HepG2 (cell line): Measurements from ENCODE around the gene EFNA2. TPM values are rescaled to one million over a fixed set of nuclear protein-coding genes. Genes with fewer than 3 reads are reported as not detected.

ENCODE experiments used
- CBFB ChIP-seq: sonication (generic); formaldehyde crosslinking; IDR thresholded peaks from 2 replicates; pipeline ENCODE4 v1.4.0; 2020; ENCODE audit warnings: missing genetic modification reagents
- FOXO1 ChIP-seq: sonication (generic); formaldehyde crosslinking; IDR thresholded peaks from 2 replicates; pipeline ENCODE4 v1.4.0; 2020; ENCODE audit warnings: missing genetic modification reagents
- IKZF1 ChIP-seq: fragments of 450-650 bp; IDR thresholded peaks from 2 replicates; pipeline ENCODE4 v1.7.1; 2016
- MED13 ChIP-seq: sonication (generic); formaldehyde crosslinking; IDR thresholded peaks from 2 replicates; pipeline ENCODE4 v1.5.0; 2020; ENCODE audit warnings: missing genetic modification reagents
- PHB2 ChIP-seq: fragments of 450-650 bp; IDR thresholded peaks from 2 replicates; pipeline ENCODE4 v1.6.1; 2018; ENCODE audit not compliant: partially characterized antibody
- SP140L ChIP-seq: sonication (generic); formaldehyde crosslinking; IDR thresholded peaks from 2 replicates; pipeline ENCODE4 v1.4.0; 2020; ENCODE audit warnings: missing genetic modification reagents, borderline replicate concordance
- STAT5B ChIP-seq: sonication (generic); formaldehyde crosslinking; IDR thresholded peaks from 2 replicates; pipeline ENCODE4 v1.4.0; 2020; ENCODE audit warnings: missing genetic modification reagents
- ZBED4 ChIP-seq: sonication (generic); formaldehyde crosslinking; IDR thresholded peaks from 2 replicates; pipeline ENCODE4 v1.4.0; 2020; ENCODE audit warnings: missing genetic modification reagents, borderline replicate concordance
- ZBTB21 ChIP-seq: sonication (generic); formaldehyde crosslinking; IDR thresholded peaks from 2 replicates; pipeline ENCODE4 v1.4.0; 2020; ENCODE audit warnings: missing genetic modification reagents
- ZFP90 ChIP-seq: sonication (generic); formaldehyde crosslinking; IDR thresholded peaks from 2 replicates; pipeline ENCODE4 v1.8.0; 2022; ENCODE audit warnings: missing genetic modification reagents, mild to moderate bottlenecking, inconsistent platforms, borderline replicate concordance
- ZNF138 ChIP-seq: sonication (generic); formaldehyde crosslinking; IDR thresholded peaks from 2 replicates; pipeline ENCODE4 v1.5.0; 2020; ENCODE audit warnings: mild to moderate bottlenecking, low read depth, missing genetic modification reagents
- ZNF33B ChIP-seq: sonication (generic); formaldehyde crosslinking; IDR thresholded peaks from 2 replicates; pipeline ENCODE4 v1.5.1; 2020; ENCODE audit warnings: mild to moderate bottlenecking, missing genetic modification reagents
- ZNF431 ChIP-seq: sonication (generic); formaldehyde crosslinking; IDR thresholded peaks from 2 replicates; pipeline ENCODE4 v1.9.0; 2022; ENCODE audit warnings: missing genetic modification reagents, low read depth, mild to moderate bottlenecking, borderline replicate concordance
- ZNF501 ChIP-seq: sonication (generic); formaldehyde crosslinking; IDR thresholded peaks from 2 replicates; pipeline ENCODE4 v1.5.1; 2020; ENCODE audit warnings: mild to moderate bottlenecking, moderate library complexity, missing genetic modification reagents
- ZNF557 ChIP-seq: sonication (generic); formaldehyde crosslinking; IDR thresholded peaks from 2 replicates; pipeline ENCODE4 v1.4.0; 2020; ENCODE audit warnings: missing genetic modification reagents
- polyA plus RNA-seq, 8 experiments: library from polyadenylated mRNA; depleted of rRNA in 3 of 8; stranded (reverse) in 7 of 8; unstranded in 1 of 8; fragments of >200 nt; fragmentation: Illumina TruSeq in 4 of 8; extraction: Trizol in 4 of 8; gene quantifications; 2 replicates each; pipeline versions ENCODE4 v1.2.1 to v1.2.3, GENCODE V29; 2011 to 2016; ENCODE audit warnings: low read depth in 4 of 8, missing spikeins in 1 of 8, mixed read lengths in 1 of 8; ENCODE audit not compliant: insufficient read depth in 1 of 8
- total RNA-seq, 5 experiments: library from RNA; depleted of rRNA; stranded (reverse); fragments of >200 nt; fragmentation: Illumina TruSeq; extraction: Trizol; gene quantifications; 2 replicates each; pipeline ENCODE4 v1.2.3, GENCODE V29; 2016; ENCODE audit warnings: low read depth in 1 of 5
- TF ChIP-seq, protein P1 (sequence below), 2 experiments: sonication (generic) in 1 of 2; formaldehyde crosslinking in 1 of 2; IDR thresholded peaks; 2 replicates each; pipeline versions ENCODE4 v1.5.1 to v1.6.1; 2011 to 2020; ENCODE audit warnings: borderline replicate concordance in 1 of 2, low read depth in 1 of 2, low read length in 1 of 2, mild to moderate bottlenecking in 1 of 2, missing genetic modification reagents in 1 of 2, moderate library complexity in 1 of 2
- TF ChIP-seq, protein P2 (sequence below), 2 experiments: sonication (generic) in 1 of 2; formaldehyde crosslinking in 1 of 2; IDR thresholded peaks; 2 replicates each; pipeline versions ENCODE4 v1.6.1 to v1.9.0; 2014 to 2022; ENCODE audit warnings: antibody characterized with exemption in 1 of 2, borderline replicate concordance in 1 of 2, inconsistent platforms in 1 of 2, low read depth in 1 of 2, missing genetic modification reagents in 1 of 2

The EFNA2 gene
- total and polyA plus RNA-seq, 2 of the 13 experiments (the other 11 are each of a cell fraction or from before 2014, with no cell fraction given) = 6.0 to 9.9 TPM

DNA sequence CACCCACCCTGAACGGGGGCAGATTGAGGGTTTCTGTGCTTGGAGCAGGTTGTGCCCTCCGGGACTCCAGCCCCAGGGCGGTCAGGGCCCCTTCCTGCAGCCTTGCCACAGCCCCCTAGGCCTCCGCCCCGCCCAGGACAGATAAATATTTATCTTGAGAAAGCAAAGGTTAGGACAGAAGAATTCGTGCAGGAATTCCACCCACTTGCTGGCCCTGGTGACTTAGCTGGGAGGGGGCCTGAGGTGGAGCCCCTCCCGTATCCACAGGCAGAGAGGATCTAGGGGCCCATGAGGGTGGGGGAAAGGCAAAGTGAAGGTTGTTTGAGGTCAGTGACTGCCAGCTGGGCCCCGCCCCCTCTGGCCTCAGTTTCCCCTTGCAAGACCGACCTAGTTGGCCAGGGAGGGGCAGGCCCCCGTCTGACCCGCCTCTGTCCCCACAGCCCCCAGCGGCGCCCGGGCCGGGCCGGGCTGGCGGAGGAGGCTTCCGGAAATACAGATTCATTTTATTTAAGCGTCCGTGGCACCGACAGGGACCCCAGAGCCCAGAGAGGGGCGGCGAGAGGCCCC, 32.1 kb upstream of the EFNA2 start (continued):
- TF ChIP-seq, protein P1, sequence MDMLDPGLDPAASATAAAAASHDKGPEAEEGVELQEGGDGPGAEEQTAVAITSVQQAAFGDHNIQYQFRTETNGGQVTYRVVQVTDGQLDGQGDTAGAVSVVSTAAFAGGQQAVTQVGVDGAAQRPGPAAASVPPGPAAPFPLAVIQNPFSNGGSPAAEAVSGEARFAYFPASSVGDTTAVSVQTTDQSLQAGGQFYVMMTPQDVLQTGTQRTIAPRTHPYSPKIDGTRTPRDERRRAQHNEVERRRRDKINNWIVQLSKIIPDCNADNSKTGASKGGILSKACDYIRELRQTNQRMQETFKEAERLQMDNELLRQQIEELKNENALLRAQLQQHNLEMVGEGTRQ (IDR thresholded peaks at IDR 0.05; ENCODE audit: low read depth, low read length) = no peak
- TF ChIP-seq, protein P1 (CRISPR knock-in tag; IDR thresholded peaks at IDR 0.05; ENCODE audit: borderline replicate concordance) = no peak
- TF ChIP-seq, protein P2, sequence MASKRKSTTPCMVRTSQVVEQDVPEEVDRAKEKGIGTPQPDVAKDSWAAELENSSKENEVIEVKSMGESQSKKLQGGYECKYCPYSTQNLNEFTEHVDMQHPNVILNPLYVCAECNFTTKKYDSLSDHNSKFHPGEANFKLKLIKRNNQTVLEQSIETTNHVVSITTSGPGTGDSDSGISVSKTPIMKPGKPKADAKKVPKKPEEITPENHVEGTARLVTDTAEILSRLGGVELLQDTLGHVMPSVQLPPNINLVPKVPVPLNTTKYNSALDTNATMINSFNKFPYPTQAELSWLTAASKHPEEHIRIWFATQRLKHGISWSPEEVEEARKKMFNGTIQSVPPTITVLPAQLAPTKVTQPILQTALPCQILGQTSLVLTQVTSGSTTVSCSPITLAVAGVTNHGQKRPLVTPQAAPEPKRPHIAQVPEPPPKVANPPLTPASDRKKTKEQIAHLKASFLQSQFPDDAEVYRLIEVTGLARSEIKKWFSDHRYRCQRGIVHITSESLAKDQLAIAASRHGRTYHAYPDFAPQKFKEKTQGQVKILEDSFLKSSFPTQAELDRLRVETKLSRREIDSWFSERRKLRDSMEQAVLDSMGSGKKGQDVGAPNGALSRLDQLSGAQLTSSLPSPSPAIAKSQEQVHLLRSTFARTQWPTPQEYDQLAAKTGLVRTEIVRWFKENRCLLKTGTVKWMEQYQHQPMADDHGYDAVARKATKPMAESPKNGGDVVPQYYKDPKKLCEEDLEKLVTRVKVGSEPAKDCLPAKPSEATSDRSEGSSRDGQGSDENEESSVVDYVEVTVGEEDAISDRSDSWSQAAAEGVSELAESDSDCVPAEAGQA (IDR thresholded peaks at IDR 0.05; ENCODE audit: low read depth) = no peak
- TF ChIP-seq, protein P2 (CRISPR knock-in tag; IDR thresholded peaks at IDR 0.05; ENCODE audit: borderline replicate concordance) = no peak
- TF ChIP-seq STAT5B (CRISPR knock-in tag) (no peak), ZNF501 (CRISPR knock-in tag) (peak; percentile 27; the same call in 1 of the 2 replicates), SP140L (CRISPR knock-in tag) (no peak), ZBTB21 (CRISPR knock-in tag) (no peak), CBFB (no peak), ZNF138 (CRISPR knock-in tag) (no peak), ZNF557 (CRISPR knock-in tag) (no peak), FOXO1 (peak; percentile 47; the same call in 1 of the 2 replicates), ZBED4 (no peak), PHB2 (no peak), ZNF33B (CRISPR knock-in tag) (no peak), ZNF431 (CRISPR knock-in tag) (no peak), ZFP90 (no peak), MED13 (CRISPR knock-in tag) (no peak; the same call in 1 of the 2 replicates), IKZF1 (no peak)
